OCI-LY7 (cell line): ENCODE data around the gene CALN1. TPM values are rescaled to one million over a fixed set of nuclear protein-coding genes. Genes with fewer than 3 reads are reported as not detected.

Source experiments
- BruUV-seq: library from RNA; stranded (reverse); fragments of 400-500 nt; replicated peaks from 2 replicates; lab custom pipeline; 2021; lab: Mats Ljungman, UMichigan
- CTCF ChIA-PET: fragments of 300-600 bp; sonication (Branson Sonifier 250); formaldehyde crosslinking; loops from one replicate; lab custom pipeline; 2022; ENCODE audit warnings: antibody characterized with exemption; ENCODE audit not compliant: unreplicated experiment; lab: Charles Lee
- POLR2A ChIA-PET: fragments of 300-600 bp; sonication (Branson Sonifier 250); formaldehyde crosslinking; loops from one replicate; lab custom pipeline; 2022; ENCODE audit warnings: antibody characterized with exemption; lab: Charles Lee
- DNase-seq: peaks from one replicate; pipeline ENCODE4 v3.0.0-alpha.2; 2015; ENCODE audit warnings: low spot score
- H2AFZ ChIP-seq: fragments of 200-600 bp; sonication (generic), shearing (Covaris generic); 2 replicates; pipeline ENCODE4 v1.6.1; 2014; ENCODE audit warnings: mild to moderate bottlenecking, antibody characterized with exemption, low read length, moderate library complexity
- H3K27ac ChIP-seq: fragments of 200-600 bp; sonication (generic); 2 replicates; pipeline ENCODE4 v1.5.1; 2014; ENCODE audit warnings: mixed run types, low read depth, mild to moderate bottlenecking, moderate library complexity, low read length, inconsistent platforms; ENCODE audit not compliant: poor library complexity, severe bottlenecking
- H3K36me3 ChIP-seq: fragments of 200-600 bp; sonication (generic); 2 replicates; pipeline ENCODE4 v1.6.1; 2014; ENCODE audit warnings: mild to moderate bottlenecking, antibody characterized with exemption, low read length, moderate library complexity, mixed read lengths; ENCODE audit not compliant: insufficient read depth
- H3K4me1 ChIP-seq: fragments of 200-600 bp; sonication (generic); 2 replicates; pipeline ENCODE4 v1.5.1; 2014; ENCODE audit warnings: mild to moderate bottlenecking, low read length; ENCODE audit not compliant: insufficient read depth, poor library complexity, severe bottlenecking
- H3K4me2 ChIP-seq: fragments of 200-600 bp; sonication (generic); 2 replicates; pipeline ENCODE4 v1.6.1; 2014; ENCODE audit warnings: mild to moderate bottlenecking, low read length
- H3K4me3 ChIP-seq: fragments of 200-600 bp; sonication (generic); 2 replicates; pipeline ENCODE4 v1.5.1; 2014; ENCODE audit warnings: mild to moderate bottlenecking, low read depth, low read length; ENCODE audit not compliant: poor library complexity, severe bottlenecking
- H3K79me2 ChIP-seq: fragments of 200-600 bp; sonication (generic); 2 replicates; pipeline ENCODE4 v1.6.1; 2016; ENCODE audit warnings: low read depth, mild to moderate bottlenecking, low read length, moderate library complexity, mixed read lengths; ENCODE audit not compliant: insufficient read depth
- H3K9me2 ChIP-seq: fragments of 200-600 bp; sonication (generic); 2 replicates; pipeline ENCODE4 v1.6.1; 2016; ENCODE audit warnings: mild to moderate bottlenecking, low read length, mixed read lengths; ENCODE audit not compliant: insufficient read depth
- H3K9me3 ChIP-seq: fragments of 200-600 bp; sonication (generic); 2 replicates; pipeline ENCODE4 v1.6.1; 2014; ENCODE audit warnings: mild to moderate bottlenecking, mixed run types, low read length, mixed read lengths
- H4K20me1 ChIP-seq: fragments of 200-600 bp; sonication (generic); 2 replicates; pipeline ENCODE4 v1.6.1; 2014; ENCODE audit warnings: mild to moderate bottlenecking, antibody characterized with exemption, low read length, moderate library complexity, mixed read lengths; ENCODE audit not compliant: insufficient read depth
- CTCF ChIP-seq: fragments of 200-600 bp; sonication (generic); conservative IDR thresholded peaks from 2 replicates; pipeline ENCODE4 v1.5.1; 2014; ENCODE audit warnings: mild to moderate bottlenecking, antibody characterized with exemption, low read length, moderate library complexity, mixed read lengths
- EZH2phosphoT487 ChIP-seq: fragments of 200-600 bp; sonication (generic); IDR thresholded peaks from 2 replicates; pipeline ENCODE4 v1.6.1; 2018; ENCODE audit warnings: low read depth, borderline replicate concordance, mild to moderate bottlenecking, mixed run types, antibody characterized with exemption, low read length, moderate library complexity, mixed read lengths
- intact Hi-C: fragments of 100-400 bp; cut with micrococcal nuclease; formaldehyde crosslinking; loops from one replicate; pipeline ENCODE4 v1.10.0; 2022; ENCODE audit not compliant: unreplicated experiment
- total RNA-seq, 2 experiments: library from RNA; depleted of rRNA in 1 of 2; stranded (reverse); fragments of >200 nt in 1 of 2; shearing (Covaris generic) in 1 of 2; gene quantifications; 2 replicates each; pipeline ENCODE4 v1.2.3, GENCODE V29; 2014 to 2022

Gene CALN1
- total RNA-seq, 2 experiments from 2014 or later = not detected

GRCh38 chr7:71870812-71871211, 541.3 kb downstream of the CALN1 start:
- Histone ChIP-seq H3K4me1 (no peaks in the 10 kb centered on the region), H3K79me2 (no peaks in the 10 kb centered on the region), H3K9me2 (no peaks in the 10 kb centered on the region), H3K9me3 (no peaks in the 10 kb centered on the region), H2AFZ (no peak overlapping the region), H3K27ac (no peak overlapping the region), H4K20me1 (no peaks in the 10 kb centered on the region), H3K36me3 (no peaks in the 10 kb centered on the region), H3K4me2 (no peak overlapping the region), H3K4me3 (no peak overlapping the region)
- ChIA-PET CTCF (no interaction called here), POLR2A (interaction anchor here (0.6 kb wide), 2 partner anchors 274 to 1588 kb away, joined by 3 to 4 read pairs; no protein-coding TSS in a partner anchor)
- DNase-seq = no peak
- intact Hi-C loops = no loop called here
- BruUV-seq = no TSS peak
- TF ChIP-seq CTCF = no peak
- TF ChIP-seq EZH2phosphoT487 = no peak

- no peak overlapping the region for H2AFZ ChIP-seq
- H3K4me3 ChIP-seq = no peak overlapping the region
- no TSS peak for BruUV-seq
- no peaks in the 10 kb centered on the region for H3K79me2 ChIP-seq
- H4K20me1 ChIP-seq = no peaks in the 10 kb centered on the region
- TF ChIP-seq EZH2phosphoT487 (no peak), CTCF (no peak)
- H3K9me2 ChIP-seq = no peaks in the 10 kb centered on the region
- no peaks in the 10 kb centered on the region for H3K36me3 ChIP-seq
- H3K9me3 ChIP-seq = no peaks in the 10 kb centered on the region
- H3K4me2 ChIP-seq = no peak overlapping the region
- intact Hi-C loops = no loop called here
- H3K27ac ChIP-seq = no peak overlapping the region
- no peaks in the 10 kb centered on the region for H3K4me1 ChIP-seq
- ChIA-PET CTCF (no interaction called here), POLR2A (no interaction called here)
- DNase-seq = no peak
These were observed 543.3 kb downstream of the CALN1 start for GRCh38 chr7:71868797-71869196.

- Histone ChIP-seq H3K27ac (no peak overlapping the region), H3K9me3 (no peaks in the 10 kb centered on the region), H3K4me2 (no peak overlapping the region), H3K4me3 (no peak overlapping the region), H3K4me1 (no peaks in the 10 kb centered on the region), H3K79me2 (no peaks in the 10 kb centered on the region), H3K36me3 (no peaks in the 10 kb centered on the region), H2AFZ (no peak overlapping the region), H4K20me1 (no peaks in the 10 kb centered on the region), H3K9me2 (no peaks in the 10 kb centered on the region)
- no peak for TF ChIP-seq EZH2phosphoT487
- no peak for TF ChIP-seq CTCF
- no peak for DNase-seq
- no TSS peak for BruUV-seq
- ChIA-PET CTCF (no interaction called here), POLR2A (interaction anchor here (0.5 to 1.5 kb wide), 2 partner anchors 12 to 92 kb away, joined by 3 to 4 read pairs; no protein-coding TSS in a partner anchor)
- intact Hi-C loops = no loop called here
These were observed 544.5 kb downstream of the CALN1 start for GRCh38 chr7:71867626-71868025.
